HG02798 (cell line): ENCODE results near the gene GRID2IP.
A peak's percentile ranks its signal among the peaks of the same experiment; 100 is the strongest.
"Not testable (repeated sequence)": the region's sequence is repeated elsewhere in the genome, so short reads cannot be mapped to it uniquely, and the experiment has no call there.

ENCODE experiments used
- ATAC-seq: cut with Tn5 transposase; IDR thresholded peaks from one replicate; pipeline ENCODE4 v1.9.1; 2021; ENCODE audit warnings: mild to moderate bottlenecking; ENCODE audit not compliant: unreplicated experiment, poor library complexity

The GRID2IP gene

GRCh38 chr7:6458676-6459075 is 92.6 kb downstream of the GRID2IP start:
- not testable (repeated sequence) for ATAC-seq

GRCh38 chr7:6453734-6454133 is 97.5 kb downstream of the GRID2IP start:
- ATAC-seq = no peak

- no peak for ATAC-seq
Measured at GRCh38 chr7:6451224-6451705, 100.0 kb downstream of the GRID2IP start.

- not testable (repeated sequence) for ATAC-seq
Measured at GRCh38 chr7:6450591-6450990, 100.7 kb downstream of the GRID2IP start.

- not testable (repeated sequence) for ATAC-seq
Measured at GRCh38 chr7:6449884-6450283, 101.4 kb downstream of the GRID2IP start.

- no peak for ATAC-seq
Measured at GRCh38 chr7:6448943-6449543, 102.2 kb downstream of the GRID2IP start.

GRCh38 chr7:6447581-6448199 is 103.6 kb downstream of the GRID2IP start, which contains the start of gene DAGLB:
DAGLB (minus strand) TSS chr7:6447954; CDS start chr7:6447842, 112 bp downstream.
- ATAC-seq = peak; percentile 90
